ENCODE data around the gene RPL28.

Gene RPL28

GRCh38 chr19:55385724-55386492 lies at the start of gene RPL28:
Gene RPL28, plus strand, starts transcription at chr19:55385932. Its CDS starts 426 bp downstream, at chr19:55386358.
- DNase-seq, result peak; percentile 99

- DNase-seq, result no peak
Observed at GRCh38 chr19:55336101-55336500, 49.6 kb upstream of the RPL28 start.

- DNase-seq, result peak; percentile 100
Observed at GRCh38 chr19:55339105-55339888, 46.4 kb upstream of the RPL28 start, which contains the start of gene KMT5C. Gene KMT5C, plus strand, starts transcription at chr19:55339876. Its CDS starts 2,061 bp downstream, at chr19:55341937.

- peak in 1 of 2 donors; percentile 40 for DNase-seq
Observed at GRCh38 chr19:55339889-55340783, 45.6 kb upstream of the RPL28 start.

GRCh38 chr19:55340784-55341147 lies 45.0 kb upstream of the RPL28 start:
- DNase-seq, result peak in 1 of 2 donors; percentile 28

- peak; percentile 56 to 59 for DNase-seq
Observed at GRCh38 chr19:55341171-55341588, 44.6 kb upstream of the RPL28 start.

- no peak for DNase-seq
Observed at GRCh38 chr19:55341595-55342531, 43.9 kb upstream of the RPL28 start.

GRCh38 chr19:55344444-55344843 lies 41.3 kb upstream of the RPL28 start:
- DNase-seq, result no peak

- DNase-seq, result no peak
Observed at GRCh38 chr19:55345101-55345817, 40.5 kb upstream of the RPL28 start.

GRCh38 chr19:55345818-55346724 lies 39.7 kb upstream of the RPL28 start:
- DNase-seq, result no peak

- no peak for DNase-seq
Observed at GRCh38 chr19:55346725-55347441, 38.8 kb upstream of the RPL28 start.

- no peak for DNase-seq
Observed at GRCh38 chr19:55347442-55348009, 38.2 kb upstream of the RPL28 start.

GRCh38 chr19:55348317-55349034 lies 37.3 kb upstream of the RPL28 start:
- DNase-seq, result no peak

GRCh38 chr19:55350620-55351315 lies 35.0 kb upstream of the RPL28 start:
- DNase-seq, result no peak

GRCh38 chr19:55352040-55352439 lies 33.7 kb upstream of the RPL28 start:
- no peak for DNase-seq

- DNase-seq, result no peak
Observed at GRCh38 chr19:55352549-55353145, 33.1 kb upstream of the RPL28 start.

GRCh38 chr19:55353356-55353802 lies 32.4 kb upstream of the RPL28 start:
- no peak for DNase-seq

Data from CD4-positive, alpha-beta T cell treated with Interleukin-4 for 1 hour (primary cell).